ENCODE results near the gene NRTN. TPM values are rescaled to one million over a fixed set of nuclear protein-coding genes. Genes with fewer than 3 reads are reported as not detected.

NRTN gene, protein sequence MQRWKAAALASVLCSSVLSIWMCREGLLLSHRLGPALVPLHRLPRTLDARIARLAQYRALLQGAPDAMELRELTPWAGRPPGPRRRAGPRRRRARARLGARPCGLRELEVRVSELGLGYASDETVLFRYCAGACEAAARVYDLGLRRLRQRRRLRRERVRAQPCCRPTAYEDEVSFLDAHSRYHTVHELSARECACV
- 3.9 and 8.8 TPM in 2 replicates for total RNA-seq (2014; rRNA removed)
- percentile 24 among the genes with signal in this experiment for Bru-seq, nascent RNA
- percentile 21 among the genes with signal in this experiment for BruChase-seq, experiment 1, labeled RNA remaining after a 6-hour chase
- percentile 15 among the genes with signal in this experiment for BruChase-seq, experiment 2, labeled RNA remaining after a 2-hour chase
- long read RNA-seq, partial matches to known transcripts, result 2 of 17 reads
- long read RNA-seq, other reads (novel, unspliced or antisense), result 12 of 17 reads

- Histone ChIP-seq H3K4me1 (ENCODE audit: insufficient read depth, low read length) (peaks cover 12% of the 10 kb centered on the region), H3K4me2 (ENCODE audit: low read length) (peak within 1 kb of the TSS; percentile 85), H3F3A (ENCODE audit: low read length, unreplicated experiment) (no peaks in the 10 kb centered on the region), H3K27ac (ENCODE audit: low read length) (no peak within 1 kb of the TSS), H3K4me3 (ENCODE audit: low read length) (peak within 1 kb of the TSS; percentile 58), H3K36me3 (ENCODE audit: low read depth, low read length) (no peaks in the 10 kb centered on the region), H2AFZ (ENCODE audit: low read length) (peak within 1 kb of the TSS; percentile 90), H3K79me2 (ENCODE audit: low read length) (no peaks in the 10 kb centered on the region), H4K20me1 (ENCODE audit: low read length) (no peaks in the 10 kb centered on the region), H3K9ac (ENCODE audit: low read length) (0 out of 2 replicates have a peak within 1 kb of the TSS, but pooled peaks have one; percentile 44), H3K27me3 (ENCODE audit: low read length) (no peaks in the 10 kb centered on the region), H3K9me3 (ENCODE audit: low read length) (no peaks in the 10 kb centered on the region), H3K9me2 (replicated peaks; ENCODE audit: low read length) (no peaks in the 10 kb centered on the region)
- TF ChIP-seq EZH2phosphoT487 (IDR thresholded peaks at IDR 0.05; ENCODE audit: borderline replicate concordance, low read length) (no peak), CTCF (conservative IDR thresholded peaks at IDR 0.05; ENCODE audit: low read depth, low read length) (no peak), EZH2 (IDR thresholded peaks at IDR 0.05; ENCODE audit: low read length, unreplicated experiment) (no peak)
- ATAC-seq (peak; percentile 26), DNase-seq (peak; percentile 57)
- ChIA-PET CTCF (interaction anchor here (0.5 to 1.7 kb wide), 15 partner anchors 10 to 1573 kb away, joined by 3 to 27 read pairs (median 7); partner anchors contain the start of genes CAPS, NDUFA11 and VMAC), POLR2A (ENCODE audit: unreplicated experiment) (interaction anchor here (0.6 kb wide), 2 partner anchors 19 to 293 kb away, joined by 3 read pairs; no protein-coding TSS in a partner anchor)
- BruUV-seq (replicated peaks), result no TSS peak
- intact Hi-C loops (cut with micrococcal nuclease), result loop anchor here (2.0 to 5.0 kb wide), 2 partner anchors 88 to 218 kb away; no protein-coding TSS in a partner anchor
Measured at GRCh38 chr19:5804516-5805461, at the start of gene NRTN. Gene NRTN (plus strand): TSS chr19:5805067. CDS start chr19:5824166, 19,099 bp downstream.

- Histone ChIP-seq H3K9ac (ENCODE audit: low read length) (no peak overlapping the region), H3K79me2 (ENCODE audit: low read length) (no peaks in the 10 kb centered on the region), H3K27ac (ENCODE audit: low read length) (no peak overlapping the region), H4K20me1 (ENCODE audit: low read length) (no peaks in the 10 kb centered on the region), H2AFZ (ENCODE audit: low read length) (no peak overlapping the region), H3K36me3 (ENCODE audit: low read depth, low read length) (no peaks in the 10 kb centered on the region), H3K4me2 (ENCODE audit: low read length) (no peak overlapping the region), H3K27me3 (ENCODE audit: low read length) (no peaks in the 10 kb centered on the region), H3K9me2 (replicated peaks; ENCODE audit: low read length) (no peaks in the 10 kb centered on the region; the same call in 1 of the 2 replicates), H3K9me3 (ENCODE audit: low read length) (no peaks in the 10 kb centered on the region), H3K4me1 (ENCODE audit: insufficient read depth, low read length) (no peaks in the 10 kb centered on the region), H3F3A (ENCODE audit: low read length, unreplicated experiment) (no peaks in the 10 kb centered on the region), H3K4me3 (ENCODE audit: low read length) (no peak overlapping the region)
- no TSS peak for BruUV-seq (replicated peaks)
- intact Hi-C loops (cut with micrococcal nuclease), result no loop called here
- no peak for ATAC-seq
- CTCF ChIA-PET, result no interaction called here
- no peak for DNase-seq
- TF ChIP-seq CTCF (conservative IDR thresholded peaks at IDR 0.05; ENCODE audit: low read depth, low read length), result no peak
- no peak for TF ChIP-seq EZH2phosphoT487 (IDR thresholded peaks at IDR 0.05; ENCODE audit: borderline replicate concordance, low read length)
- TF ChIP-seq EZH2 (IDR thresholded peaks at IDR 0.05; ENCODE audit: low read length, unreplicated experiment), result no peak
- POLR2A ChIA-PET (ENCODE audit: unreplicated experiment), result no interaction called here
Measured at GRCh38 chr19:5762608-5763217, 42.2 kb upstream of the NRTN start.
